Measurements from ENCODE around the gene GNAQ. TPM values are rescaled to one million over a fixed set of nuclear protein-coding genes. Genes with fewer than 3 reads are reported as not detected.

Gene GNAQ
- total and polyA plus RNA-seq, 3 donors from 2014 or later: 23.5 to 42.9 (median 39.4) TPM

- H3K4me1 ChIP-seq: no peaks in the 10 kb centered on the region
- no peak overlapping the region for H3K27ac ChIP-seq
- no peak overlapping the region for H3K4me3 ChIP-seq
- no peaks in the 10 kb centered on the region for H3K9me3 ChIP-seq
- DNase-seq: no peak
- WGBS, 2 donors: 53 to 59% methylated on average over 2 of the region's 2 CpGs
- intact Hi-C loops (cut with DNase I; ENCODE audit: low total_unique reads): no loop called here
- no peaks in the 10 kb centered on the region for H3K36me3 ChIP-seq (ENCODE audit: low read depth, missing control alignments)
- H3K27me3 ChIP-seq: no peaks in the 10 kb centered on the region
- TF ChIP-seq CTCF (IDR thresholded peaks at IDR 0.05) (no peak), POLR2A (IDR thresholded peaks at IDR 0.05) (no peak)
These were observed 222.9 kb downstream of the GNAQ start for GRCh38 chr9:77808751-77809081.

GRCh38 chr9:77807846-77808750, 223.5 kb downstream of the GNAQ start:
- Histone ChIP-seq H3K36me3 (ENCODE audit: low read depth, missing control alignments) (no peaks in the 10 kb centered on the region), H3K4me3 (no peak overlapping the region), H3K9me3 (no peaks in the 10 kb centered on the region), H3K4me1 (no peaks in the 10 kb centered on the region), H3K27ac (no peak overlapping the region), H3K27me3 (no peaks in the 10 kb centered on the region)
- intact Hi-C loops (cut with DNase I; ENCODE audit: low total_unique reads): no loop called here
- WGBS, 2 donors: 78 to 79% methylated on average over 6 of the region's 6 CpGs
- no peak for TF ChIP-seq POLR2A (IDR thresholded peaks at IDR 0.05)
- no peak for TF ChIP-seq CTCF (IDR thresholded peaks at IDR 0.05)
- no peak for DNase-seq

- Histone ChIP-seq H3K27ac (no peak overlapping the region), H3K36me3 (ENCODE audit: low read depth, missing control alignments) (no peaks in the 10 kb centered on the region), H3K9me3 (no peaks in the 10 kb centered on the region), H3K4me3 (no peak overlapping the region), H3K27me3 (no peaks in the 10 kb centered on the region), H3K4me1 (no peaks in the 10 kb centered on the region)
- no peak for DNase-seq
- WGBS, 2 donors: 43 to 57% methylated on average over 2 of the region's 2 CpGs
- intact Hi-C loops (cut with DNase I; ENCODE audit: low total_unique reads): no loop called here
- TF ChIP-seq CTCF (IDR thresholded peaks at IDR 0.05) (no peak), POLR2A (IDR thresholded peaks at IDR 0.05) (no peak)
These were observed 224.3 kb downstream of the GNAQ start for GRCh38 chr9:77807281-77807683.

GRCh38 chr9:77806741-77807140, 224.9 kb downstream of the GNAQ start:
- Histone ChIP-seq H3K4me1 (no peaks in the 10 kb centered on the region), H3K27me3 (no peaks in the 10 kb centered on the region), H3K4me3 (no peak overlapping the region), H3K36me3 (ENCODE audit: low read depth, missing control alignments) (no peaks in the 10 kb centered on the region), H3K27ac (no peak overlapping the region), H3K9me3 (no peaks in the 10 kb centered on the region)
- 93 to 95% methylated on average over 5 of the region's 5 CpGs for WGBS, 2 donors
- TF ChIP-seq POLR2A (IDR thresholded peaks at IDR 0.05) (no peak), CTCF (IDR thresholded peaks at IDR 0.05) (no peak)
- intact Hi-C loops (cut with DNase I; ENCODE audit: low total_unique reads): no loop called here
- no peak for DNase-seq

- intact Hi-C loops (cut with DNase I; ENCODE audit: low total_unique reads): no loop called here
- WGBS, 2 donors: 80 to 82% methylated on average over 2 of the region's 2 CpGs
- Histone ChIP-seq H3K36me3 (ENCODE audit: low read depth, missing control alignments) (no peaks in the 10 kb centered on the region), H3K4me3 (no peak overlapping the region), H3K9me3 (no peaks in the 10 kb centered on the region), H3K27ac (no peak overlapping the region), H3K4me1 (no peaks in the 10 kb centered on the region), H3K27me3 (no peaks in the 10 kb centered on the region)
- TF ChIP-seq POLR2A (IDR thresholded peaks at IDR 0.05) (no peak), CTCF (IDR thresholded peaks at IDR 0.05) (no peak)
- DNase-seq: no peak
These were observed 225.8 kb downstream of the GNAQ start for GRCh38 chr9:77805810-77806209.

Measured in testis (tissue), 3 donors.